IPS-18c (cell line): ENCODE measurements around the gene SLC66A2.
"Not testable (repeated sequence)": the region's sequence is repeated elsewhere in the genome, so short reads cannot be mapped to it uniquely, and the experiment has no call there.

Experiments used
- H3K4me3 ChIP-seq: 2 replicates; pipeline ENCODE4 v1.7.0; 2013; ENCODE audit warnings: low read depth, mild to moderate bottlenecking, low read length, moderate library complexity; ENCODE audit not compliant: insufficient read depth
- H3K9me3 ChIP-seq: one replicate; pipeline ENCODE4 v1.6.1; 2013; ENCODE audit warnings: mild to moderate bottlenecking, low read length, moderate library complexity; ENCODE audit not compliant: control insufficient read depth, insufficient read depth

SLC66A2 gene

GRCh38 chr18:79883461-79884293 is 67.8 kb downstream of the SLC66A2 start:
- Histone ChIP-seq H3K4me3 (no peak overlapping the region), H3K9me3 (peaks cover 3% of the 10 kb centered on the region)

GRCh38 chr18:79882522-79883241 is 68.8 kb downstream of the SLC66A2 start:
- H3K4me3 ChIP-seq, result no peak overlapping the region
- H3K9me3 ChIP-seq, result no peaks in the 10 kb centered on the region

GRCh38 chr18:79881695-79882094 is 69.8 kb downstream of the SLC66A2 start:
- Histone ChIP-seq H3K4me3 (no peak overlapping the region), H3K9me3 (no peaks in the 10 kb centered on the region)

- Histone ChIP-seq H3K4me3 (no peak overlapping the region), H3K9me3 (no peaks in the 10 kb centered on the region)
Observed at GRCh38 chr18:79879566-79879965, 71.9 kb downstream of the SLC66A2 start.

GRCh38 chr18:79878741-79879378 is 72.6 kb downstream of the SLC66A2 start:
- H3K9me3 ChIP-seq, result peaks cover 2% of the 10 kb centered on the region
- H3K4me3 ChIP-seq, result no peak overlapping the region

- H3K9me3 ChIP-seq, H3K4me3 ChIP-seq: not testable (repeated sequence)
Observed at GRCh38 chr18:79878246-79878645, 73.2 kb downstream of the SLC66A2 start.

- peaks cover 2% of the 10 kb centered on the region for H3K9me3 ChIP-seq
Observed at GRCh38 chr18:79877163-79878091, 74.0 kb downstream of the SLC66A2 start.

GRCh38 chr18:79876497-79876896 is 75.0 kb downstream of the SLC66A2 start:
- Histone ChIP-seq H3K9me3 (peaks cover 2% of the 10 kb centered on the region), H3K4me3 (no peak overlapping the region)

More at GRCh38 chr18:79877163-79878091, 74.0 kb downstream of the SLC66A2 start:
- no peak overlapping the region for H3K4me3 ChIP-seq

GRCh38 chr18:79875931-79876461 is 75.5 kb downstream of the SLC66A2 start:
- no peak overlapping the region for H3K4me3 ChIP-seq
- peaks cover 2% of the 10 kb centered on the region for H3K9me3 ChIP-seq

GRCh38 chr18:79875531-79875919 is 75.9 kb downstream of the SLC66A2 start:
- Histone ChIP-seq H3K9me3 (peaks cover 2% of the 10 kb centered on the region), H3K4me3 (no peak overlapping the region)

- peaks cover 2% of the 10 kb centered on the region for H3K9me3 ChIP-seq
- no peak overlapping the region for H3K4me3 ChIP-seq
Observed at GRCh38 chr18:79874553-79875530, 76.6 kb downstream of the SLC66A2 start.

GRCh38 chr18:79873449-79874110 is 77.9 kb downstream of the SLC66A2 start:
- peaks cover 2% of the 10 kb centered on the region for H3K9me3 ChIP-seq

GRCh38 chr18:79872527-79873444 is 78.7 kb downstream of the SLC66A2 start:
- Histone ChIP-seq H3K4me3 (no peak overlapping the region), H3K9me3 (peaks cover 2% of the 10 kb centered on the region)

More at GRCh38 chr18:79873449-79874110, 77.9 kb downstream of the SLC66A2 start:
- no peak overlapping the region for H3K4me3 ChIP-seq

- H3K4me3 ChIP-seq, result no peak overlapping the region
- peaks cover 2% of the 10 kb centered on the region for H3K9me3 ChIP-seq
Observed at GRCh38 chr18:79871481-79872091, 79.9 kb downstream of the SLC66A2 start.
